Measurements from ENCODE around the gene ITGB8.

DNA sequence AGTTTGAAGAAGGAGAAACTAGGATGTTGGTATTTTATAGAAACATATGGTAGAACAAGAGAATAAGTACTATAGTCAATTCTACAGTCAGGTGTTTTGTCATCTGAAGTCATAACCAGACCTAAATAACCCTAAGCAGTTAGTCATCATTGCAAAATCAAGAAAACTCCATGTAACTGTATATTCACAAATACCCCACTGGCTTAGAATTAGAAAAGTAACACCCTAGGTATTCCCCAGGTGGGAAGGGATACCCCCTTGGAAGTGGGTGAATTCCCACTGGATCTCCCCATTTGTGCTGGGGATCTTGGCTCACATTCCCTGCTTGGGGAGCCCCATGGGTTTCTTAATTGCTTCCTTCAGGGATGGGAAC lies 45.9 kb upstream of the ITGB8 start:
- TF ChIP-seq, protein P1, sequence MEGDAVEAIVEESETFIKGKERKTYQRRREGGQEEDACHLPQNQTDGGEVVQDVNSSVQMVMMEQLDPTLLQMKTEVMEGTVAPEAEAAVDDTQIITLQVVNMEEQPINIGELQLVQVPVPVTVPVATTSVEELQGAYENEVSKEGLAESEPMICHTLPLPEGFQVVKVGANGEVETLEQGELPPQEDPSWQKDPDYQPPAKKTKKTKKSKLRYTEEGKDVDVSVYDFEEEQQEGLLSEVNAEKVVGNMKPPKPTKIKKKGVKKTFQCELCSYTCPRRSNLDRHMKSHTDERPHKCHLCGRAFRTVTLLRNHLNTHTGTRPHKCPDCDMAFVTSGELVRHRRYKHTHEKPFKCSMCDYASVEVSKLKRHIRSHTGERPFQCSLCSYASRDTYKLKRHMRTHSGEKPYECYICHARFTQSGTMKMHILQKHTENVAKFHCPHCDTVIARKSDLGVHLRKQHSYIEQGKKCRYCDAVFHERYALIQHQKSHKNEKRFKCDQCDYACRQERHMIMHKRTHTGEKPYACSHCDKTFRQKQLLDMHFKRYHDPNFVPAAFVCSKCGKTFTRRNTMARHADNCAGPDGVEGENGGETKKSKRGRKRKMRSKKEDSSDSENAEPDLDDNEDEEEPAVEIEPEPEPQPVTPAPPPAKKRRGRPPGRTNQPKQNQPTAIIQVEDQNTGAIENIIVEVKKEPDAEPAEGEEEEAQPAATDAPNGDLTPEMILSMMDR (conservative IDR thresholded peaks at IDR 0.05) = no peak
- no peak for TF ChIP-seq ZFX (IDR thresholded peaks at IDR 0.05)

Measured in C4-2B (cell line).